Karpas-422 (cell line): ENCODE data around the gene C15orf39. TPM values are rescaled to one million over a fixed set of nuclear protein-coding genes. Genes with fewer than 3 reads are reported as not detected.

Source experiments
- DNase-seq: peaks from one replicate; pipeline ENCODE4 v3.0.0-alpha.2; 2015
- H2AFZ ChIP-seq: fragments of 200-600 bp; sonication (generic); 2 replicates; pipeline ENCODE4 v1.6.1; 2014; ENCODE audit warnings: antibody characterized with exemption, low read length, mixed read lengths
- H3K27ac ChIP-seq: fragments of 200-600 bp; sonication (generic); 2 replicates; pipeline ENCODE4 v1.5.1; 2014; ENCODE audit warnings: mild to moderate bottlenecking, low read length, moderate library complexity
- H3K27me3 ChIP-seq: fragments of 200-600 bp; sonication (generic); 2 replicates; pipeline ENCODE4 v1.6.1; 2014; ENCODE audit warnings: low read length, mixed read lengths
- H3K36me3 ChIP-seq: fragments of 200-600 bp; sonication (generic); 2 replicates; pipeline ENCODE4 v1.6.1; 2014; ENCODE audit warnings: low read length, mixed read lengths; ENCODE audit not compliant: insufficient read depth
- H3K4me1 ChIP-seq: fragments of 200-600 bp; sonication (generic); 2 replicates; pipeline ENCODE4 v1.6.1; 2014; ENCODE audit warnings: mild to moderate bottlenecking, low read length, mixed read lengths
- H3K4me2 ChIP-seq: fragments of 200-600 bp; sonication (generic); 2 replicates; pipeline ENCODE4 v1.6.1; 2014; ENCODE audit warnings: low read length, low read depth, mild to moderate bottlenecking; ENCODE audit not compliant: poor library complexity, severe bottlenecking
- H3K4me3 ChIP-seq: fragments of 200-600 bp; sonication (generic); 2 replicates; pipeline ENCODE4 v1.5.1; 2014; ENCODE audit warnings: mild to moderate bottlenecking, antibody characterized with exemption, low read length, mixed read lengths
- H3K79me2 ChIP-seq: fragments of 200-600 bp; sonication (generic); 2 replicates; pipeline ENCODE4 v1.6.1; 2014; ENCODE audit warnings: mild to moderate bottlenecking, low read length, mixed read lengths
- H3K9ac ChIP-seq: fragments of 200-600 bp; sonication (generic); 2 replicates; pipeline ENCODE4 v1.6.0; 2014; ENCODE audit warnings: low read length
- H3K9me2 ChIP-seq: fragments of 200-600 bp; sonication (generic), shearing (Covaris generic); replicated peaks from 2 replicates; pipeline ENCODE4 v1.6.0; 2014; ENCODE audit warnings: mild to moderate bottlenecking, low read length, moderate library complexity; ENCODE audit not compliant: insufficient read depth
- H3K9me3 ChIP-seq: fragments of 300-700, 200-600 bp; sonication (generic); 2 replicates; pipeline ENCODE4 v1.6.1; 2014; ENCODE audit warnings: low read length, mixed read lengths
- H4K20me1 ChIP-seq: fragments of 200-600 bp; sonication (generic); 2 replicates; pipeline ENCODE4 v1.6.1; 2014; ENCODE audit warnings: mild to moderate bottlenecking, antibody characterized with exemption, low read length, low read depth; ENCODE audit not compliant: insufficient read depth
- total RNA-seq: library from RNA; depleted of rRNA; stranded (reverse); fragments of >200 nt; shearing (Covaris generic); gene quantifications from 2 replicates; pipeline ENCODE4 v1.2.3, GENCODE V29; 2014; ENCODE audit warnings: low replicate concordance

Gene C15orf39
- total RNA-seq, 1 experiment from 2014 or later = 11.3 TPM

- no peak overlapping the region for H3K9ac ChIP-seq
- no peak overlapping the region for H3K4me2 ChIP-seq
- no peaks in the 10 kb centered on the region for H3K36me3 ChIP-seq
- H3K9me3 ChIP-seq = no peaks in the 10 kb centered on the region
- H3K27me3 ChIP-seq = no peaks in the 10 kb centered on the region
- no peaks in the 10 kb centered on the region for H3K79me2 ChIP-seq
- no peaks in the 10 kb centered on the region for H3K9me2 ChIP-seq
- H3K4me1 ChIP-seq = no peaks in the 10 kb centered on the region
- H2AFZ ChIP-seq = no peak overlapping the region
- H3K27ac ChIP-seq = no peak overlapping the region
- DNase-seq = no peak
- no peaks in the 10 kb centered on the region for H4K20me1 ChIP-seq
- no peak overlapping the region for H3K4me3 ChIP-seq
Observed at GRCh38 chr15:75170203-75170602, 31.5 kb upstream of the C15orf39 start.

GRCh38 chr15:75170711-75171341, 30.9 kb upstream of the C15orf39 start:
- Histone ChIP-seq H3K79me2 (no peaks in the 10 kb centered on the region), H2AFZ (no peak overlapping the region), H3K9me2 (no peaks in the 10 kb centered on the region), H3K27ac (no peak overlapping the region), H3K4me1 (no peaks in the 10 kb centered on the region), H3K4me2 (no peak overlapping the region), H4K20me1 (no peaks in the 10 kb centered on the region), H3K4me3 (no peak overlapping the region), H3K36me3 (no peaks in the 10 kb centered on the region), H3K9me3 (no peaks in the 10 kb centered on the region), H3K9ac (no peak overlapping the region), H3K27me3 (no peaks in the 10 kb centered on the region)
- no peak for DNase-seq

GRCh38 chr15:75171408-75171807, 30.3 kb upstream of the C15orf39 start:
- no peaks in the 10 kb centered on the region for H3K9me2 ChIP-seq
- no peak for DNase-seq

GRCh38 chr15:75172284-75172820, 29.3 kb upstream of the C15orf39 start:
- no peaks in the 10 kb centered on the region for H3K4me1 ChIP-seq
- H3K9ac ChIP-seq = no peak overlapping the region
- H3K9me3 ChIP-seq = no peaks in the 10 kb centered on the region
- no peak for DNase-seq
- no peaks in the 10 kb centered on the region for H4K20me1 ChIP-seq
- H3K79me2 ChIP-seq = no peaks in the 10 kb centered on the region
- H3K36me3 ChIP-seq = no peaks in the 10 kb centered on the region
- no peak overlapping the region for H3K4me3 ChIP-seq
- no peak overlapping the region for H3K27ac ChIP-seq
- H3K27me3 ChIP-seq = no peaks in the 10 kb centered on the region
- no peak overlapping the region for H3K4me2 ChIP-seq
- H2AFZ ChIP-seq = no peak overlapping the region
- no peaks in the 10 kb centered on the region for H3K9me2 ChIP-seq

More at GRCh38 chr15:75171408-75171807, 30.3 kb upstream of the C15orf39 start:
- H3K79me2 ChIP-seq = no peaks in the 10 kb centered on the region
- no peaks in the 10 kb centered on the region for H3K4me1 ChIP-seq
- no peak overlapping the region for H3K27ac ChIP-seq
- no peaks in the 10 kb centered on the region for H3K36me3 ChIP-seq
- no peak overlapping the region for H3K4me3 ChIP-seq
- no peaks in the 10 kb centered on the region for H3K9me3 ChIP-seq
- H4K20me1 ChIP-seq = no peaks in the 10 kb centered on the region
- H3K27me3 ChIP-seq = no peaks in the 10 kb centered on the region
- no peak overlapping the region for H3K4me2 ChIP-seq
- no peak overlapping the region for H2AFZ ChIP-seq
- no peak overlapping the region for H3K9ac ChIP-seq

GRCh38 chr15:75174102-75174501, 27.6 kb upstream of the C15orf39 start:
- no peaks in the 10 kb centered on the region for H4K20me1 ChIP-seq
- no peaks in the 10 kb centered on the region for H3K9me2 ChIP-seq
- H3K4me2 ChIP-seq = no peak overlapping the region
- DNase-seq = no peak
- H3K9me3 ChIP-seq = no peaks in the 10 kb centered on the region
- no peaks in the 10 kb centered on the region for H3K27me3 ChIP-seq
- H3K9ac ChIP-seq = no peak overlapping the region
- H3K4me1 ChIP-seq = no peaks in the 10 kb centered on the region
- no peak overlapping the region for H3K4me3 ChIP-seq
- H3K79me2 ChIP-seq = no peaks in the 10 kb centered on the region
- no peak overlapping the region for H2AFZ ChIP-seq
- no peak overlapping the region for H3K27ac ChIP-seq
- H3K36me3 ChIP-seq = no peaks in the 10 kb centered on the region

GRCh38 chr15:75174729-75175128, 27.0 kb upstream of the C15orf39 start:
- Histone ChIP-seq H2AFZ (no peak overlapping the region), H3K4me1 (no peaks in the 10 kb centered on the region), H3K27me3 (no peaks in the 10 kb centered on the region), H3K36me3 (no peaks in the 10 kb centered on the region), H3K9me3 (no peaks in the 10 kb centered on the region), H3K79me2 (no peaks in the 10 kb centered on the region), H3K4me3 (no peak overlapping the region), H3K9me2 (no peaks in the 10 kb centered on the region), H3K4me2 (no peak overlapping the region), H4K20me1 (no peaks in the 10 kb centered on the region), H3K9ac (no peak overlapping the region), H3K27ac (no peak overlapping the region)
- no peak for DNase-seq

GRCh38 chr15:75176396-75176761, 25.3 kb upstream of the C15orf39 start:
- no peak overlapping the region for H3K4me2 ChIP-seq
- no peak overlapping the region for H3K9ac ChIP-seq
- DNase-seq = no peak
- no peak overlapping the region for H3K4me3 ChIP-seq
- H3K27me3 ChIP-seq = no peaks in the 10 kb centered on the region
- H3K27ac ChIP-seq = no peak overlapping the region
- H4K20me1 ChIP-seq = no peaks in the 10 kb centered on the region
- no peaks in the 10 kb centered on the region for H3K4me1 ChIP-seq
- no peaks in the 10 kb centered on the region for H3K36me3 ChIP-seq
- H2AFZ ChIP-seq = no peak overlapping the region
- H3K9me3 ChIP-seq = no peaks in the 10 kb centered on the region
- no peaks in the 10 kb centered on the region for H3K9me2 ChIP-seq
- H3K79me2 ChIP-seq = no peaks in the 10 kb centered on the region

- Histone ChIP-seq H3K9ac (no peak overlapping the region), H3K4me2 (no peak overlapping the region), H3K9me3 (no peaks in the 10 kb centered on the region), H3K79me2 (no peaks in the 10 kb centered on the region), H3K27me3 (no peaks in the 10 kb centered on the region), H4K20me1 (no peaks in the 10 kb centered on the region), H3K4me1 (no peaks in the 10 kb centered on the region), H2AFZ (no peak overlapping the region), H3K9me2 (no peaks in the 10 kb centered on the region), H3K36me3 (no peaks in the 10 kb centered on the region), H3K4me3 (no peak overlapping the region), H3K27ac (no peak overlapping the region)
- no peak for DNase-seq
Observed at GRCh38 chr15:75177360-75178071, 24.2 kb upstream of the C15orf39 start.
